GM18505 (cell line): Measurements from ENCODE around the gene SERPINH1.

ENCODE experiments used
- ATAC-seq: cut with Tn5 transposase; IDR thresholded peaks from one replicate; pipeline ENCODE4 v1.9.1; 2021; ENCODE audit not compliant: unreplicated experiment
- POLR2A ChIP-seq: IDR thresholded peaks from 4 replicates; pipeline ENCODE4 v1.6.1; 2011; ENCODE audit warnings: borderline replicate concordance; ENCODE audit not compliant: insufficient read depth, insufficient read length; ENCODE audit errors: extremely low read depth

Gene SERPINH1

GRCh38 chr11:75557666-75558494 lies 4.2 kb upstream of the SERPINH1 start:
- ATAC-seq: no peak
- TF ChIP-seq POLR2A: no peak

GRCh38 chr11:75558939-75559843 lies 2.9 kb upstream of the SERPINH1 start:
- no peak for TF ChIP-seq POLR2A
- no peak for ATAC-seq

GRCh38 chr11:75560644-75561043 lies 1.4 kb upstream of the SERPINH1 start:
- TF ChIP-seq POLR2A: no peak
- no peak for ATAC-seq

- ATAC-seq: no peak
- peak; percentile 28 for TF ChIP-seq POLR2A
Measured at GRCh38 chr11:75561426-75562047, 516 bp upstream of the SERPINH1 start.

- TF ChIP-seq POLR2A: peak; percentile 9
- no peak for ATAC-seq
Measured at GRCh38 chr11:75562836-75563484, 907 bp downstream of the SERPINH1 start.

GRCh38 chr11:75563501-75563977 lies 1.5 kb downstream of the SERPINH1 start:
- no peak for TF ChIP-seq POLR2A
- ATAC-seq: no peak

GRCh38 chr11:75563978-75564552 lies 2.0 kb downstream of the SERPINH1 start:
- ATAC-seq: no peak
- TF ChIP-seq POLR2A: no peak

- TF ChIP-seq POLR2A: no peak
- ATAC-seq: no peak
Measured at GRCh38 chr11:75565221-75565814, 3.3 kb downstream of the SERPINH1 start.

- no peak for TF ChIP-seq POLR2A
- no peak for ATAC-seq
Measured at GRCh38 chr11:75565916-75566762, 4.1 kb downstream of the SERPINH1 start.

GRCh38 chr11:75566763-75567279 lies 4.8 kb downstream of the SERPINH1 start:
- no peak for TF ChIP-seq POLR2A
- ATAC-seq: no peak

- no peak for TF ChIP-seq POLR2A
- ATAC-seq: no peak
Measured at GRCh38 chr11:75567971-75568370, 5.9 kb downstream of the SERPINH1 start.
